NK-92 (cell line): ENCODE data around the gene TIGIT.

Experiments
- DNase-seq: peaks from one replicate; lab custom pipeline; 2025; ENCODE audit not compliant: unreplicated experiment; lab: John Stamatoyannopoulos, UW

The TIGIT gene

DNA sequence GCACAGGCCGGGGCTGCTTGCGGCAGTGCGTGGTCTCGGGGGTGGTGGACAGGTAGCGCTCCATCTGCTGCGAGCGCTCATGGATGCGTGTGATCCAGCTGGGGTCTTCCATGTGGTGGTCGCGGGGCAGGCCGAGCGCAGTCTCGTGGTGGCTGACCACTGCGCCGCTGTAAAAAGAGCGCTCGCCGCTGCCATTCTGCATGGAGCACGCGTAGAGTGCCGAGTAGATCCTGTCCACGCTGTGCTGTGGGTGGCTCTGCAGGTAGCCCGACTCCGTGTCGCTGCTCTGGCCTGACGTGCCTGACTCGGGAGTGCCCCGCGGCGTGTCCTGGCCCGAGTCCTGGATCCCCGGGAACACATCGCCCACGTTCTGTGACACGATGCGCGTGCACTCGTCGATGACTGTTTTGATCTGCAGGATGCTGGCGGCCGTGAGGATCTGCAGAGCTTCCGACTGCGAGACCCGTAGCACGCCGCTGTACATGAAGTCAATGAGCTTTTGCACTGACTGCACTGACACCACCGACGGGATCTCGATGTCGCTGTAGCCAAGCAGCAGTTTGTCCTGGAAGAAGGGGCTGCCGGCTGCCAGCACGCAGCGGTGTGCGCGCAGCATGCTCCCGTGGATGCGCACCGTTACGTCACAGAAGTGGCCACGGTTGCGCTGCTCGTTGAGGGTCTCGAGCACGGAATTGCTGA is 57.4 kb downstream of the TIGIT start:
- no peak for DNase-seq

- DNase-seq: no peak
These were observed 58.0 kb downstream of the TIGIT start for GRCh38 chr3:114351822-114352145.

- DNase-seq: no peak
These were observed 61.8 kb downstream of the TIGIT start for GRCh38 chr3:114355653-114356052.

DNA sequence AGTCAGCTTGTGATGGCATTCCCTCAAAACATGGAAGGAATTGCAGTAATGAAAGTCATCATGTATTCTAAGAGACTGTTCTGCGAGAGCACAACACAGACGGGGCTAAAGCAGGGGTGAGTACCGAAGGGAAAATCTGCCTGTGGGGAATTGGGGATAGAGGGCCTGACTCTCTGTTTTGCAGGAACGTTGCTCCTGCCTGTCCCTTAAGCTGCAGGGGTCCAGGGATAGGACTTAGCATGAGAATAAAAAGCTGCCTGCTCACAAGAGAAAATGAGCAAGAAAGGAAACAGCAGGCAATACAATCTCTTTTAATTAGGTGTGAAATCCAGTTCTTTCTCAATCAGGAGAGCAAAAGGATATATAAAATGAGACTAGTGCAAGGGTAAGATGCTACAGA is 62.2 kb downstream of the TIGIT start:
- no peak for DNase-seq

DNA sequence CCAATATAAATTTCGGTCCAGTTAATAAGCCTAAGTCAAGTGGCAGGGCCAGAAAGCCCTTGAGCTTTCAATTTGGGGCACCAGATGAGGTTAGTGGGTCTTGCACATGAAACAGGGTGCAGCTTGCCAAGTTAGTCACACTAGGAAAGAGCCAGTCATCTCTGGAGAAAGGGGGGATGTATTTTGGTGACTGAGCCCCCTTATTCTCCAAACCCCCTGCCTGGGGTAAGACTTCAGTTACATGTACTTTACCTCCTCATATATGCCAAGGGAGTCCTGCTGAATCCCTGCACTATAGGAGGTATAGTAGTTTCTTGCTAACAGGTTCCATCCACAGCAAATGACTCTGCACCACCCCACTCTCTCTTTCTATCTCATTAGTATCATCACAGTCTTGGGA is 62.7 kb downstream of the TIGIT start:
- no peak for DNase-seq
